SU-DHL-6 (cell line): ENCODE data around the gene HOTAIR.

Experiments
- H2AFZ ChIP-seq: fragments of 200-600 bp; sonication (generic); 2 replicates; pipeline ENCODE4 v1.6.1; 2014; ENCODE audit warnings: low read depth, mild to moderate bottlenecking, moderate library complexity, mixed read lengths, antibody characterized with exemption, low read length; ENCODE audit not compliant: severe bottlenecking
- H3F3A ChIP-seq: fragments of 200-600 bp; shearing (Covaris generic); 2 replicates; pipeline ENCODE4 v1.6.0; 2016; ENCODE audit warnings: antibody characterized with exemption, mild to moderate bottlenecking; ENCODE audit not compliant: insufficient read depth
- H3K27ac ChIP-seq: fragments of 200-600 bp; sonication (generic); 2 replicates; pipeline ENCODE4 v1.5.1; 2016; ENCODE audit warnings: low read depth, mild to moderate bottlenecking, low read length, moderate library complexity, mixed read lengths
- H3K27me3 ChIP-seq: fragments of 200-600 bp; sonication (generic), shearing (Covaris generic); 2 replicates; pipeline ENCODE4 v1.6.0; 2014; ENCODE audit warnings: mild to moderate bottlenecking, low read length
- H3K36me3 ChIP-seq: fragments of 200-600 bp; sonication (generic); 2 replicates; pipeline ENCODE4 v1.6.1; 2014; ENCODE audit warnings: mild to moderate bottlenecking, low read length, mixed read lengths
- H3K4me2 ChIP-seq: fragments of 300-600, 200-600 bp; shearing (Covaris generic), sonication (generic); 2 replicates; pipeline ENCODE4 v1.6.0; 2014; ENCODE audit warnings: low read length, low read depth, mild to moderate bottlenecking; ENCODE audit not compliant: poor library complexity, severe bottlenecking
- H3K4me3 ChIP-seq: fragments of 200-600 bp; sonication (generic); 2 replicates; pipeline ENCODE4 v1.5.1; 2014; ENCODE audit warnings: antibody characterized with exemption, low read length, mild to moderate bottlenecking, mixed read lengths; ENCODE audit not compliant: insufficient read depth, poor library complexity, severe bottlenecking
- H3K79me2 ChIP-seq: fragments of 200-600 bp; sonication (generic); 2 replicates; pipeline ENCODE4 v1.6.1; 2014; ENCODE audit warnings: mild to moderate bottlenecking, low read length, moderate library complexity; ENCODE audit not compliant: insufficient read depth
- H3K9ac ChIP-seq: fragments of 200-600 bp; sonication (generic); 2 replicates; pipeline ENCODE4 v1.7.0; 2014; ENCODE audit warnings: mild to moderate bottlenecking, low read length
- H3K9me2 ChIP-seq: fragments of 200-600 bp; sonication (generic); replicated peaks from 2 replicates; pipeline ENCODE4 v1.6.1; 2014; ENCODE audit warnings: low read length; ENCODE audit not compliant: insufficient read depth
- H3K9me3 ChIP-seq: fragments of 200-600 bp; sonication (generic); 2 replicates; pipeline ENCODE4 v1.6.1; 2014; ENCODE audit warnings: low read length, mixed read lengths; ENCODE audit not compliant: insufficient read depth
- H4K20me1 ChIP-seq: fragments of 200-600 bp; sonication (generic); 2 replicates; pipeline ENCODE4 v1.6.1; 2014; ENCODE audit warnings: low read depth, mild to moderate bottlenecking, antibody characterized with exemption, low read length, moderate library complexity, mixed read lengths
- EZH2phosphoT487 ChIP-seq: fragments of 200-600 bp; sonication (generic), shearing (Covaris generic); conservative IDR thresholded peaks from 2 replicates; pipeline ENCODE4 v1.6.1; 2018; ENCODE audit warnings: mild to moderate bottlenecking, antibody characterized with exemption, low read length, moderate library complexity, mixed read lengths
- TF ChIP-seq, protein P1 (sequence below): fragments of 200-600 bp; sonication (generic); IDR thresholded peaks from one replicate; pipeline ENCODE4 v1.5.1; 2017; ENCODE audit warnings: antibody characterized with exemption, mild to moderate bottlenecking, low read length, moderate library complexity; ENCODE audit not compliant: insufficient read depth, poor library complexity, severe bottlenecking

The HOTAIR gene

DNA sequence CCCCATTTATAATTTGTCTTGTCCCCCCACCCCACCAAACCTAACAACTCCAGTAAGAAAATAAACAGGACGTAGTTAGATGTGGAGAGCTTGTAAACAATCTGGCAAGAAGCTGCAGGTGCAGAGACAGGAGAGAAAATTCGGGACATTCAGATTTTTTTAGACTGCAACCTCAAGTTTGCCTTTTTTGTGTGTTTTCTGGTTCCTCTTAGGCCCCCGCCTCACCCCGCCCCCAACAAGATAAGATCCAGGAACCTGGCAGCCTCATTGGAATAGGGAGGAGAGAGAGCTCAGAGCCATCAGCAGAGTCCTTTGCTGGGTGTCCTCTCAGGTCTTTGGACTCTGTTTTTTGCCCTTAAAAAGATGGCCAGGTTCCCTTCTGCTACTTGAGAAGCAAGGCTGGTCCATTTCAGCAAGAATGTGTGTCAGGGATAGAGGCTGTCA is 13.1 kb upstream of the HOTAIR start:
- no peaks in the 10 kb centered on the region for H3F3A ChIP-seq
- no peak overlapping the region for H3K4me2 ChIP-seq
- no peak overlapping the region for H3K9ac ChIP-seq
- H3K79me2 ChIP-seq = no peaks in the 10 kb centered on the region
- TF ChIP-seq, protein P1, sequence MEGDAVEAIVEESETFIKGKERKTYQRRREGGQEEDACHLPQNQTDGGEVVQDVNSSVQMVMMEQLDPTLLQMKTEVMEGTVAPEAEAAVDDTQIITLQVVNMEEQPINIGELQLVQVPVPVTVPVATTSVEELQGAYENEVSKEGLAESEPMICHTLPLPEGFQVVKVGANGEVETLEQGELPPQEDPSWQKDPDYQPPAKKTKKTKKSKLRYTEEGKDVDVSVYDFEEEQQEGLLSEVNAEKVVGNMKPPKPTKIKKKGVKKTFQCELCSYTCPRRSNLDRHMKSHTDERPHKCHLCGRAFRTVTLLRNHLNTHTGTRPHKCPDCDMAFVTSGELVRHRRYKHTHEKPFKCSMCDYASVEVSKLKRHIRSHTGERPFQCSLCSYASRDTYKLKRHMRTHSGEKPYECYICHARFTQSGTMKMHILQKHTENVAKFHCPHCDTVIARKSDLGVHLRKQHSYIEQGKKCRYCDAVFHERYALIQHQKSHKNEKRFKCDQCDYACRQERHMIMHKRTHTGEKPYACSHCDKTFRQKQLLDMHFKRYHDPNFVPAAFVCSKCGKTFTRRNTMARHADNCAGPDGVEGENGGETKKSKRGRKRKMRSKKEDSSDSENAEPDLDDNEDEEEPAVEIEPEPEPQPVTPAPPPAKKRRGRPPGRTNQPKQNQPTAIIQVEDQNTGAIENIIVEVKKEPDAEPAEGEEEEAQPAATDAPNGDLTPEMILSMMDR = no peak
- no peak for TF ChIP-seq EZH2phosphoT487
- H3K27me3 ChIP-seq = no peaks in the 10 kb centered on the region
- no peaks in the 10 kb centered on the region for H3K9me3 ChIP-seq
- no peak overlapping the region for H2AFZ ChIP-seq
- H3K36me3 ChIP-seq = no peaks in the 10 kb centered on the region
- H3K4me3 ChIP-seq = no peak overlapping the region
- no peak overlapping the region for H3K27ac ChIP-seq
- H4K20me1 ChIP-seq = no peaks in the 10 kb centered on the region
- no peaks in the 10 kb centered on the region for H3K9me2 ChIP-seq

DNA sequence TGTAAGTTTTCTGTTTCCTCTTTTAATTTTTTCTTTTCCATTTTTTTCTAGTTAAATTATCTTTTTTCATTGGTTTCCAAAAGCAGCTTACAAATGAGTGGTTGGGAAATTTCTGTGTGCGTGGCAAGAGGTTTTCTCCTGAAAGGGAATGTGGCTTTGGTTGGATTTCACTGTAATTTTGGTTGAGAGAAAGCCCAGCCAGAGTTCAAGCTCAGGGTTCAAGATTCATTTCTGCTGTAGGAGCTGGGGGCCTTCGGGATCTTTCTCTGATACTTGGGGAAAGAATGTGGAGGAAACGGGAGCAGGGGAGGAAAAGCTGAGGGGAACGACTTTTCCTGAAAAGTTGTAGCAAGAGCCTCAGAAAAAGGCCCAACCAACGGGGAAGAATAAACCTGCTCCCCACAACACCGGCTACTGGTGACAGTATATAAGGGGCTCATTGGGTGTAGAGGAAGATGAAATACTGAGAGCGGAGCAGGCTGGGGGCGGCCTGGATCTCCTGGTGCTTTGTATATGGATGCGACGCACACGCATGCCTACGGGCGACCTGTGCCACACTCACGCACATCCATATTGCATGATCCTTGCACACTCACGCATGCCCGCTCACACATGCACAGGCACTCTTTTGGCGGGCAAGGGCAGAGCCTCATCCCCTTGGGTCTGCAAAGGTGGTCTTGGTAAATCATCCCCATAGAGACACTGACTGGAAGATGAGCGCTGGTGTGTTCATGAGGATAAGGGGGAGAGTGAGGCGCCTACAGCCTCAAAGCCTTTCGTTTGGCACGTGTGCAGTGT is 12.1 kb upstream of the HOTAIR start:
- Histone ChIP-seq H3F3A (no peaks in the 10 kb centered on the region), H3K4me2 (no peak overlapping the region), H3K4me3 (no peak overlapping the region), H3K9ac (no peak overlapping the region), H3K9me2 (no peaks in the 10 kb centered on the region), H2AFZ (no peak overlapping the region), H3K36me3 (no peaks in the 10 kb centered on the region), H4K20me1 (no peaks in the 10 kb centered on the region), H3K27me3 (no peaks in the 10 kb centered on the region), H3K79me2 (no peaks in the 10 kb centered on the region), H3K27ac (no peak overlapping the region), H3K9me3 (no peaks in the 10 kb centered on the region)
- no peak for TF ChIP-seq EZH2phosphoT487
- TF ChIP-seq, protein P1 = no peak

DNA sequence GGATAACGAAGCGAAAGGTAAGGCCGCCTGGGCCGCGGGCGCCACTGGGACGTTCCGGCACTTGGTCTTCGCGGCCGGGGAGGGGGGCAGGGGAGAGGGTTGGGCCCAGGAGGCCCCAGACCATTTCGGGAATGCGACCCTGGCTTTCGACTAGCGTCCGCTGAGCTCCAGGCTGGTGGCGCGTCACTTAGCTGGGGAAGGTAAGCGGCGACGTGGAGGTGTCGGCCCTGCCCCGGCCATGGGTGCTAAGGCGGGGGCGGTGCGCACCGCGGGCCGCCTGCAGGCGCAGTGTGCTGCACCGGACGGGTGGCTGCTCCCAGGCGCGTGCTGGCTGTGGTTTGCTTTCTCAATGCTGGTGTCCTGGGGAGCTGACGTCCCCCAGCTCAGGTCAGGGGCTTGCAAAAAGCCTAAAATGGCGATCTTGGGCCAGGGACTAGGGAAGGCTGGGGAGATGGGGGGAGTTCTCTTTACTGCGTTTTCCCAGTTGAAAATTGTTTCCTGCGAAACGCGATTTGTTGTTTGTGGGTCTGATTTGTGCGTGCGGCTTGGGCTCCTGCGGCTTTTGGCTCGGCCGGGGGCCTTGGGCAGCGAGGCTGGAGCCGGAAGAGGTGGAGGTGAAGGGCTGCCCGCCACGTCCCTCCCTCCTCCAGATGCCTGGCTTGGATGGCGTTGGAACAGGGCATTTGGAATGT is 11.4 kb upstream of the HOTAIR start:
- TF ChIP-seq, protein P1 = no peak
- no peak for TF ChIP-seq EZH2phosphoT487
- no peaks in the 10 kb centered on the region for H3K9me2 ChIP-seq
- H3K36me3 ChIP-seq = no peaks in the 10 kb centered on the region
- H3K9me3 ChIP-seq = no peaks in the 10 kb centered on the region
- no peaks in the 10 kb centered on the region for H3K79me2 ChIP-seq
- no peak overlapping the region for H3K4me3 ChIP-seq
- no peaks in the 10 kb centered on the region for H3K27me3 ChIP-seq
- H3F3A ChIP-seq = no peaks in the 10 kb centered on the region
- no peak overlapping the region for H2AFZ ChIP-seq
- no peak overlapping the region for H3K9ac ChIP-seq
- no peak overlapping the region for H3K4me2 ChIP-seq
- no peak overlapping the region for H3K27ac ChIP-seq
- H4K20me1 ChIP-seq = no peaks in the 10 kb centered on the region
